ENCODE data around the gene KLHL10.

DNA sequence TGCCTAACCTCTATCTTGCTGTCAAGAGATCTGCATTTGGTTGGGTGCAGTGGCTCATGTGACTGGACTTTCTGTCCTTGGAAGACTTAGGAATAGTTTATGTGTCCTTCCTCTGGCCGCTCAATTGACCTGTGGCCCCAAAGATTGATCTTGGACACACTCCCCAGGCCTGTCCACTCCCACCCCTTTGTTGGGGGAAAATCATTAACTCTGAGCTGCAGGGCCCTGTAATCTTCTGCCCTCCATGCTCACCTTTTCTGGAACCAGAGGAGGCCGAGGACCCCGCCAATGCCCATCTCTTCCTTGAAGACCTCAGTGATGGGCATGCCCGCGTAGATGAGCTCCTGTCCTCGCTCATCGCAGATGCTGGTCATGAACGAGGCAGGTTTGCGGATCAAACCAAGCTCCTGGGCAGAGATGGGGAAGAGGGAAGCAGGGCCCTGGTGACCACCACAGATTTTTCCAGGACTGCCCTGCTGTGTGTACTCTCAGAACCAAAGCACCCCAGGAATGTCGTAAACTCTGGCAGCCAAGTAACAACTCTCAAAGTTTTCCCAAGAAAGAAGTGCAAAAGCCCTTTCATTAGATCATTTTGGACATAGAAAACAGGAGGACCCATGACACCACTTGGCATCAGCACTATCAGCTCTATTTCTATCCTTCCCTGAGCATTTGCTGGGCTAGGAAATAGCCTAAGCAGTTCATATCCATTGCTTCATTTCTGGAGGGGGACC lies 36.1 kb downstream of the KLHL10 start:
- TF ChIP-seq, protein P1, sequence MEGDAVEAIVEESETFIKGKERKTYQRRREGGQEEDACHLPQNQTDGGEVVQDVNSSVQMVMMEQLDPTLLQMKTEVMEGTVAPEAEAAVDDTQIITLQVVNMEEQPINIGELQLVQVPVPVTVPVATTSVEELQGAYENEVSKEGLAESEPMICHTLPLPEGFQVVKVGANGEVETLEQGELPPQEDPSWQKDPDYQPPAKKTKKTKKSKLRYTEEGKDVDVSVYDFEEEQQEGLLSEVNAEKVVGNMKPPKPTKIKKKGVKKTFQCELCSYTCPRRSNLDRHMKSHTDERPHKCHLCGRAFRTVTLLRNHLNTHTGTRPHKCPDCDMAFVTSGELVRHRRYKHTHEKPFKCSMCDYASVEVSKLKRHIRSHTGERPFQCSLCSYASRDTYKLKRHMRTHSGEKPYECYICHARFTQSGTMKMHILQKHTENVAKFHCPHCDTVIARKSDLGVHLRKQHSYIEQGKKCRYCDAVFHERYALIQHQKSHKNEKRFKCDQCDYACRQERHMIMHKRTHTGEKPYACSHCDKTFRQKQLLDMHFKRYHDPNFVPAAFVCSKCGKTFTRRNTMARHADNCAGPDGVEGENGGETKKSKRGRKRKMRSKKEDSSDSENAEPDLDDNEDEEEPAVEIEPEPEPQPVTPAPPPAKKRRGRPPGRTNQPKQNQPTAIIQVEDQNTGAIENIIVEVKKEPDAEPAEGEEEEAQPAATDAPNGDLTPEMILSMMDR (IDR thresholded peaks at IDR 0.05 in 8 of 11, conservative IDR thresholded peaks at IDR 0.05 in 3 of 11) = no peak
- TF ChIP-seq POLR2A (IDR thresholded peaks at IDR 0.05) (no peak), POLR2AphosphoS5 (IDR thresholded peaks at IDR 0.05) (no peak)
